HepG2 (cell line): Measurements from ENCODE around the gene CAVIN1. TPM values are rescaled to one million over a fixed set of nuclear protein-coding genes. Genes with fewer than 3 reads are reported as not detected.

Experiments
- BRCA1 ChIP-seq: sonication (generic); formaldehyde crosslinking; IDR thresholded peaks from 2 replicates; pipeline ENCODE4 v1.4.0; 2020; ENCODE audit warnings: missing genetic modification reagents
- CEBPG ChIP-seq: IDR thresholded peaks from 2 replicates; pipeline ENCODE4 v1.6.1; 2016
- DPF2 ChIP-seq: sonication (generic); formaldehyde crosslinking; IDR thresholded peaks from 2 replicates; pipeline ENCODE4 v1.4.0; 2020; ENCODE audit warnings: mild to moderate bottlenecking, low read depth, missing genetic modification reagents, borderline replicate concordance
- GABPB1 ChIP-seq: IDR thresholded peaks from 2 replicates; pipeline ENCODE4 v1.6.1; 2016; ENCODE audit warnings: mild to moderate bottlenecking, missing genetic modification reagents, moderate library complexity, missing compliant biosample characterization
- HNF4A ChIP-seq: sonication (generic); formaldehyde crosslinking; IDR thresholded peaks from 2 replicates; pipeline ENCODE4 v1.4.0; 2020; ENCODE audit warnings: missing genetic modification reagents
- HNRNPLL ChIP-seq: fragments of 200-400 bp; formaldehyde crosslinking; IDR thresholded peaks from 2 replicates; pipeline ENCODE4 v1.6.1; 2017; ENCODE audit warnings: mild to moderate bottlenecking, low read depth, low read length; ENCODE audit not compliant: poor library complexity, severe bottlenecking
- KDM4B ChIP-seq: sonication (generic); formaldehyde crosslinking; IDR thresholded peaks from 2 replicates; pipeline ENCODE4 v1.4.0; 2020; ENCODE audit warnings: missing genetic modification reagents
- MAFG ChIP-seq: sonication (generic); formaldehyde crosslinking; IDR thresholded peaks from 2 replicates; pipeline ENCODE4 v1.5.1; 2020; ENCODE audit warnings: mild to moderate bottlenecking, missing genetic modification reagents
- MAZ ChIP-seq, 2 experiments: sonication (generic) in 1 of 2; formaldehyde crosslinking in 1 of 2; IDR thresholded peaks; 2 replicates each; pipeline versions ENCODE4 v1.5.0 to v1.6.1; 2012 to 2020; ENCODE audit warnings: low read depth in 2 of 2, mild to moderate bottlenecking in 2 of 2, borderline replicate concordance in 1 of 2, improper control_type of control experiment in 1 of 2, low read length in 1 of 2, missing genetic modification reagents in 1 of 2, moderate library complexity in 1 of 2
- MTF1 ChIP-seq: sonication (generic); formaldehyde crosslinking; IDR thresholded peaks from 2 replicates; pipeline ENCODE4 v1.5.0; 2020; ENCODE audit warnings: missing genetic modification reagents
- NR2F2 ChIP-seq: IDR thresholded peaks from 2 replicates; pipeline ENCODE4 v1.6.1; 2012; ENCODE audit warnings: low read depth, inconsistent platforms, borderline replicate concordance
- SCMH1 ChIP-seq: sonication (generic); formaldehyde crosslinking; IDR thresholded peaks from 2 replicates; pipeline ENCODE4 v1.9.0; 2021; ENCODE audit warnings: missing genetic modification reagents, mild to moderate bottlenecking, borderline replicate concordance
- SIX4 ChIP-seq: sonication (generic); formaldehyde crosslinking; IDR thresholded peaks from 2 replicates; pipeline ENCODE4 v1.4.0; 2020; ENCODE audit warnings: missing genetic modification reagents
- SMAD1 ChIP-seq: sonication (generic); formaldehyde crosslinking; IDR thresholded peaks from 2 replicates; pipeline ENCODE4 v1.4.0; 2020; ENCODE audit warnings: missing genetic modification reagents, low read depth, mild to moderate bottlenecking, borderline replicate concordance
- SOX5 ChIP-seq: IDR thresholded peaks from 2 replicates; pipeline ENCODE4 v1.6.1; 2016; ENCODE audit warnings: borderline replicate concordance
- ZFY ChIP-seq: sonication (generic); formaldehyde crosslinking; IDR thresholded peaks from 2 replicates; pipeline ENCODE4 v1.4.0; 2020; ENCODE audit warnings: missing genetic modification reagents
- polyA plus RNA-seq, 8 experiments: library from polyadenylated mRNA; depleted of rRNA in 3 of 8; stranded (reverse) in 7 of 8; unstranded in 1 of 8; fragments of >200 nt; fragmentation: Illumina TruSeq in 4 of 8; extraction: Trizol in 4 of 8; gene quantifications; 2 replicates each; pipeline versions ENCODE4 v1.2.1 to v1.2.3, GENCODE V29; 2011 to 2016; ENCODE audit warnings: low read depth in 4 of 8, missing spikeins in 1 of 8, mixed read lengths in 1 of 8; ENCODE audit not compliant: insufficient read depth in 1 of 8
- total RNA-seq, 5 experiments: library from RNA; depleted of rRNA; stranded (reverse); fragments of >200 nt; fragmentation: Illumina TruSeq; extraction: Trizol; gene quantifications; 2 replicates each; pipeline ENCODE4 v1.2.3, GENCODE V29; 2016; ENCODE audit warnings: low read depth in 1 of 5
- TF ChIP-seq, protein P1 (sequence below): IDR thresholded peaks from 2 replicates; pipeline ENCODE4 v1.6.1; 2016; ENCODE audit warnings: low read depth, missing genetic modification reagents, missing compliant biosample characterization
- TF ChIP-seq, protein P2 (sequence below): sonication (generic); formaldehyde crosslinking; IDR thresholded peaks from 2 replicates; pipeline ENCODE4 v1.4.0; 2020; ENCODE audit warnings: mild to moderate bottlenecking, missing genetic modification reagents
- TF ChIP-seq, protein P3 (sequence below): sonication (generic); formaldehyde crosslinking; IDR thresholded peaks from 2 replicates; pipeline ENCODE4 v1.9.0; 2022; ENCODE audit warnings: low read depth, missing genetic modification reagents
- TF ChIP-seq, protein P4 (sequence below): IDR thresholded peaks from 2 replicates; pipeline ENCODE4 v1.6.1; 2016

CAVIN1 gene
- total and polyA plus RNA-seq, 2 of the 13 experiments (the other 11 are each of a cell fraction or from before 2014, with no cell fraction given), result 15.9 to 25.5 TPM

DNA sequence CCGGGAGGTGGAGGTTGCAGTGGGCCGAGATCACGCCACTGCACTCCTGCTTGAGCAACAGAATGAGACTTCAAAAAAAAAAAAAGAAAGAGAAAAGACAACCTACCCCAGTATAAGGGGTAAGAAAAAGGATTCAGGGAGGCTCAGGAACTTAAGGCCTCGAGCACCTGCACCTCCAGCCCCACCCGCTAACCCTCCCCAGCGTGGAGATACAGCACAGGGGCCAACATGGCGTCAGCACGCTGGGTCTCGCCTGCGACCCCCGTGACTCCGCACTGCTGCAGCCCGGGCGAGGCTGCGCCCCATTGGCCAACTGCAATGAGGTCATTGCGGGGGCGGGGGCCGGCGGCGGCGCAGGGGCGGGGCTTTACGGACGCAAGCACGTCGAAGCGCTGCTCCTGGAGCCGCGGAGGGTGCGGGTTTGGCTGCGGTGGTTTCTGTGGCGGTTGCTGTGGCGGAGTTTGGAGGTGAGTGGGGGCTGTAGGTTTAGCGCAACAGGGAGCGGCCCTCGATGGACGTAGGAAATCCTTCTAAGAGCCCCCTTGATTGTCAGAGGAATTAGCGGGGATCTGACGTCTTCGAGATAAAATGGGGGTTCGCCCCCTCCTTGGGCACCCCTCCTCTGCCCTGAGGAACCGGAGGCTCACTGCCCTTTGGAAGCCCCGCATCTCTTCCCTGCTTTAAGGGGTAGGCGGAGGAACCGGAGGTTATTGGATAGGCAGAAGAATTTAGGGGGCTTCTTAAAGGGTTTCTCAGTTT is 35.6 kb upstream of the CAVIN1 start, which contains the start of gene ATP6V0A1 (continued):
- TF ChIP-seq GABPB1 (CRISPR knock-in tag), result peak; percentile 72
- TF ChIP-seq KDM4B (CRISPR knock-in tag), result peak; percentile 54; the same call in 1 of the 2 replicates
- TF ChIP-seq, protein P1, sequence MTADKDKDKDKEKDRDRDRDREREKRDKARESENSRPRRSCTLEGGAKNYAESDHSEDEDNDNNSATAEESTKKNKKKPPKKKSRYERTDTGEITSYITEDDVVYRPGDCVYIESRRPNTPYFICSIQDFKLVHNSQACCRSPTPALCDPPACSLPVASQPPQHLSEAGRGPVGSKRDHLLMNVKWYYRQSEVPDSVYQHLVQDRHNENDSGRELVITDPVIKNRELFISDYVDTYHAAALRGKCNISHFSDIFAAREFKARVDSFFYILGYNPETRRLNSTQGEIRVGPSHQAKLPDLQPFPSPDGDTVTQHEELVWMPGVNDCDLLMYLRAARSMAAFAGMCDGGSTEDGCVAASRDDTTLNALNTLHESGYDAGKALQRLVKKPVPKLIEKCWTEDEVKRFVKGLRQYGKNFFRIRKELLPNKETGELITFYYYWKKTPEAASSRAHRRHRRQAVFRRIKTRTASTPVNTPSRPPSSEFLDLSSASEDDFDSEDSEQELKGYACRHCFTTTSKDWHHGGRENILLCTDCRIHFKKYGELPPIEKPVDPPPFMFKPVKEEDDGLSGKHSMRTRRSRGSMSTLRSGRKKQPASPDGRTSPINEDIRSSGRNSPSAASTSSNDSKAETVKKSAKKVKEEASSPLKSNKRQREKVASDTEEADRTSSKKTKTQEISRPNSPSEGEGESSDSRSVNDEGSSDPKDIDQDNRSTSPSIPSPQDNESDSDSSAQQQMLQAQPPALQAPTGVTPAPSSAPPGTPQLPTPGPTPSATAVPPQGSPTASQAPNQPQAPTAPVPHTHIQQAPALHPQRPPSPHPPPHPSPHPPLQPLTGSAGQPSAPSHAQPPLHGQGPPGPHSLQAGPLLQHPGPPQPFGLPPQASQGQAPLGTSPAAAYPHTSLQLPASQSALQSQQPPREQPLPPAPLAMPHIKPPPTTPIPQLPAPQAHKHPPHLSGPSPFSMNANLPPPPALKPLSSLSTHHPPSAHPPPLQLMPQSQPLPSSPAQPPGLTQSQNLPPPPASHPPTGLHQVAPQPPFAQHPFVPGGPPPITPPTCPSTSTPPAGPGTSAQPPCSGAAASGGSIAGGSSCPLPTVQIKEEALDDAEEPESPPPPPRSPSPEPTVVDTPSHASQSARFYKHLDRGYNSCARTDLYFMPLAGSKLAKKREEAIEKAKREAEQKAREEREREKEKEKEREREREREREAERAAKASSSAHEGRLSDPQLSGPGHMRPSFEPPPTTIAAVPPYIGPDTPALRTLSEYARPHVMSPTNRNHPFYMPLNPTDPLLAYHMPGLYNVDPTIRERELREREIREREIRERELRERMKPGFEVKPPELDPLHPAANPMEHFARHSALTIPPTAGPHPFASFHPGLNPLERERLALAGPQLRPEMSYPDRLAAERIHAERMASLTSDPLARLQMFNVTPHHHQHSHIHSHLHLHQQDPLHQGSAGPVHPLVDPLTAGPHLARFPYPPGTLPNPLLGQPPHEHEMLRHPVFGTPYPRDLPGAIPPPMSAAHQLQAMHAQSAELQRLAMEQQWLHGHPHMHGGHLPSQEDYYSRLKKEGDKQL (CRISPR knock-in tag), result no peak
- TF ChIP-seq HNRNPLL, result peak; percentile 86
- TF ChIP-seq DPF2, result no peak
- TF ChIP-seq MAFG (CRISPR knock-in tag), result no peak
- TF ChIP-seq, protein P2, sequence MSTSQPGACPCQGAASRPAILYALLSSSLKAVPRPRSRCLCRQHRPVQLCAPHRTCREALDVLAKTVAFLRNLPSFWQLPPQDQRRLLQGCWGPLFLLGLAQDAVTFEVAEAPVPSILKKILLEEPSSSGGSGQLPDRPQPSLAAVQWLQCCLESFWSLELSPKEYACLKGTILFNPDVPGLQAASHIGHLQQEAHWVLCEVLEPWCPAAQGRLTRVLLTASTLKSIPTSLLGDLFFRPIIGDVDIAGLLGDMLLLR (CRISPR knock-in tag), result no peak
- TF ChIP-seq SCMH1 (CRISPR knock-in tag), result no peak
- TF ChIP-seq SMAD1 (CRISPR knock-in tag), result peak; percentile 40; the same call in 1 of the 2 replicates
- TF ChIP-seq MAZ (IDR thresholded peaks at IDR 0.05; ENCODE audit: borderline replicate concordance, low read depth, low read length), result peak; percentile 60; the same call in 1 of the 2 replicates
- peak; percentile 66 for TF ChIP-seq MAZ (CRISPR knock-in tag; IDR thresholded peaks at IDR 0.05; ENCODE audit: low read depth)
- 0 out of 2 replicates have a peak, but pooled peaks have one; percentile 20 for TF ChIP-seq NR2F2
- TF ChIP-seq HNF4A (CRISPR knock-in tag), result peak; percentile 29; the same call in 1 of the 2 replicates
- TF ChIP-seq, protein P3, sequence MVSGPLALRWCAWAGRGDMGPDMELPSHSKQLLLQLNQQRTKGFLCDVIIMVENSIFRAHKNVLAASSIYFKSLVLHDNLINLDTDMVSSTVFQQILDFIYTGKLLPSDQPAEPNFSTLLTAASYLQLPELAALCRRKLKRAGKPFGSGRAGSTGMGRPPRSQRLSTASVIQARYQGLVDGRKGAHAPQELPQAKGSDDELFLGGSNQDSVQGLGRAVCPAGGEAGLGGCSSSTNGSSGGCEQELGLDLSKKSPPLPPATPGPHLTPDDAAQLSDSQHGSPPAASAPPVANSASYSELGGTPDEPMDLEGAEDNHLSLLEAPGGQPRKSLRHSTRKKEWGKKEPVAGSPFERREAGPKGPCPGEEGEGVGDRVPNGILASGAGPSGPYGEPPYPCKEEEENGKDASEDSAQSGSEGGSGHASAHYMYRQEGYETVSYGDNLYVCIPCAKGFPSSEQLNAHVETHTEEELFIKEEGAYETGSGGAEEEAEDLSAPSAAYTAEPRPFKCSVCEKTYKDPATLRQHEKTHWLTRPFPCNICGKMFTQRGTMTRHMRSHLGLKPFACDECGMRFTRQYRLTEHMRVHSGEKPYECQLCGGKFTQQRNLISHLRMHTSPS (CRISPR knock-in tag), result no peak
- TF ChIP-seq SIX4 (CRISPR knock-in tag), result no peak
- peak; percentile 68; the same call in 1 of the 2 replicates for TF ChIP-seq BRCA1 (CRISPR knock-in tag)
- peak; percentile 63 for TF ChIP-seq ZFY (CRISPR knock-in tag)
- TF ChIP-seq MTF1 (CRISPR knock-in tag), result peak; percentile 58; the same call in 1 of the 2 replicates
- TF ChIP-seq, protein P4, sequence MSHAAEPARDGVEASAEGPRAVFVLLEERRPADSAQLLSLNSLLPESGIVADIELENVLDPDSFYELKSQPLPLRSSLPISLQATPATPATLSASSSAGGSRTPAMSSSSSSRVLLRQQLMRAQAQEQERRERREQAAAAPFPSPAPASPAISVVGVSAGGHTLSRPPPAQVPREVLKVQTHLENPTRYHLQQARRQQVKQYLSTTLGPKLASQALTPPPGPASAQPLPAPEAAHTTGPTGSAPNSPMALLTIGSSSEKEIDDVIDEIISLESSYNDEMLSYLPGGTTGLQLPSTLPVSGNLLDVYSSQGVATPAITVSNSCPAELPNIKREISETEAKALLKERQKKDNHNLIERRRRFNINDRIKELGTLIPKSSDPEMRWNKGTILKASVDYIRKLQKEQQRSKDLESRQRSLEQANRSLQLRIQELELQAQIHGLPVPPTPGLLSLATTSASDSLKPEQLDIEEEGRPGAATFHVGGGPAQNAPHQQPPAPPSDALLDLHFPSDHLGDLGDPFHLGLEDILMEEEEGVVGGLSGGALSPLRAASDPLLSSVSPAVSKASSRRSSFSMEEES, result peak; percentile 94
- peak; percentile 63 for TF ChIP-seq CEBPG (CRISPR knock-in tag)
- TF ChIP-seq SOX5 (CRISPR knock-in tag), result peak; percentile 63
